Measurements from ENCODE around the gene ACTL6A. TPM values are rescaled to one million over a fixed set of nuclear protein-coding genes. Genes with fewer than 3 reads are reported as not detected.

Gene ACTL6A
- total RNA-seq, 1 donor from 2014 or later: 106 TPM

- intact Hi-C loops (cut with micrococcal nuclease): no loop called here
These were observed 27.9 kb downstream of the ACTL6A start for GRCh38 chr3:179590669-179591068.

GRCh38 chr3:179591313-179591712 lies 28.6 kb downstream of the ACTL6A start:
- intact Hi-C loops (cut with micrococcal nuclease): no loop called here

- intact Hi-C loops (cut with micrococcal nuclease): no loop called here
These were observed 36.8 kb downstream of the ACTL6A start for GRCh38 chr3:179599531-179599930.

- intact Hi-C loops (cut with micrococcal nuclease): loop anchor here (5.0 to 10.0 kb wide), 2 partner anchors 1309 to 1381 kb away; partner anchors contain the start of genes DNAJC19 and FXR1
These were observed 40.6 kb downstream of the ACTL6A start for GRCh38 chr3:179603321-179603720.

GRCh38 chr3:179603831-179604230 lies 41.1 kb downstream of the ACTL6A start:
- intact Hi-C loops (cut with micrococcal nuclease): loop anchor here (1.0 to 10.0 kb wide), 9 partner anchors 42 to 1381 kb away; partner anchors contain the start of genes ACTL6A, DNAJC19, FXR1 and GNB4

GRCh38 chr3:179604321-179605078 lies 41.8 kb downstream of the ACTL6A start, which contains the start of the genes MRPL47 and NDUFB5:
MRPL47 (minus strand) TSS chr3:179604638; CDS start chr3:179604624, 14 bp downstream.
NDUFB5 (plus strand) TSS chr3:179604794; CDS start chr3:179604816, 22 bp downstream.
- intact Hi-C loops (cut with micrococcal nuclease): loop anchor here (1.0 to 10.0 kb wide), 9 partner anchors 42 to 1380 kb away; partner anchors contain the start of genes ACTL6A, DNAJC19, FXR1 and GNB4

GRCh38 chr3:179606534-179607085 lies 43.9 kb downstream of the ACTL6A start:
- intact Hi-C loops (cut with micrococcal nuclease): loop anchor here (10.0 kb wide), 1 partner anchor 1378 kb away; the partner anchor contains the start of gene DNAJC19

GRCh38 chr3:179608931-179609720 lies 46.4 kb downstream of the ACTL6A start:
- intact Hi-C loops (cut with micrococcal nuclease): loop anchor here (1.0 to 10.0 kb wide), 3 partner anchors 43 to 1376 kb away; partner anchors contain the start of gene DNAJC19

- intact Hi-C loops (cut with micrococcal nuclease): no loop called here
These were observed 47.3 kb downstream of the ACTL6A start for GRCh38 chr3:179610066-179610465.

GRCh38 chr3:179613807-179614206 lies 51.1 kb downstream of the ACTL6A start:
- intact Hi-C loops (cut with micrococcal nuclease): no loop called here

- intact Hi-C loops (cut with micrococcal nuclease): no loop called here
These were observed 52.9 kb downstream of the ACTL6A start for GRCh38 chr3:179615458-179616173.

GRCh38 chr3:179622023-179622422 lies 59.3 kb downstream of the ACTL6A start:
- intact Hi-C loops (cut with micrococcal nuclease): no loop called here

- intact Hi-C loops (cut with micrococcal nuclease): no loop called here
These were observed 61.7 kb downstream of the ACTL6A start for GRCh38 chr3:179624451-179624850.

- intact Hi-C loops (cut with micrococcal nuclease): no loop called here
These were observed 68.2 kb downstream of the ACTL6A start for GRCh38 chr3:179630753-179631451.

Other genes with a start within 250 kb of the ACTL6A start
- gene ZNF639, start 239.9 kb upstream of the ACTL6A start, total RNA-seq: 32.9 and 33.6 TPM in 2 replicates
- 23.4 and 32.2 TPM in 2 replicates for gene MFN1, start 215.2 kb upstream of the ACTL6A start, total RNA-seq
- gene GNB4, start 111.5 kb upstream of the ACTL6A start, total RNA-seq: 10.8 and 11.9 TPM in 2 replicates
- 38.9 and 47.4 TPM in 2 replicates for gene MRPL47, start 41.7 kb downstream of the ACTL6A start, total RNA-seq
- 76.7 and 84.3 TPM in 2 replicates for gene NDUFB5, start 41.9 kb downstream of the ACTL6A start, total RNA-seq
- 11.8 and 13.0 TPM in 2 replicates for gene USP13, start 90.1 kb downstream of the ACTL6A start, total RNA-seq